Measurements from ENCODE around the gene EIF2AK3.

Gene EIF2AK3

DNA sequence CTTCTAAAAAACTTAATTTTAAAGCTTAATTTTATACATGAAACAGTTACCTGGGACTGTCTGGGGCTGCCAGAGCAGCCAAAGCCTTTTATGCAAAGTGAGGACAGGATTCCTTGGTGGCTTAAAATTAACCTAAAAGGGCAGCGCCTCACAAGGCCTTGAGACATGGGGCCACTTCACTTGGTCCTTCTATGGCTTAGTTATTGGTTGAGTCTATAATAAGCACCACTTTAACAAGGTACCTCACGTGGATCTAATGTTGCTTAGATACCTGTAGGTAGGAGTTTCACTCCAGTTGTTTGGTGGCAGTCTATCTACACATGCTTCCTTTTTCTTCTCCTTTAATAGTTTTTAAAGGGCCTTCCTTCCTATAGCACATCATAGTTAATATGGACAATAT lies 51.6 kb downstream of the EIF2AK3 start:
- TF ChIP-seq, protein P1, sequence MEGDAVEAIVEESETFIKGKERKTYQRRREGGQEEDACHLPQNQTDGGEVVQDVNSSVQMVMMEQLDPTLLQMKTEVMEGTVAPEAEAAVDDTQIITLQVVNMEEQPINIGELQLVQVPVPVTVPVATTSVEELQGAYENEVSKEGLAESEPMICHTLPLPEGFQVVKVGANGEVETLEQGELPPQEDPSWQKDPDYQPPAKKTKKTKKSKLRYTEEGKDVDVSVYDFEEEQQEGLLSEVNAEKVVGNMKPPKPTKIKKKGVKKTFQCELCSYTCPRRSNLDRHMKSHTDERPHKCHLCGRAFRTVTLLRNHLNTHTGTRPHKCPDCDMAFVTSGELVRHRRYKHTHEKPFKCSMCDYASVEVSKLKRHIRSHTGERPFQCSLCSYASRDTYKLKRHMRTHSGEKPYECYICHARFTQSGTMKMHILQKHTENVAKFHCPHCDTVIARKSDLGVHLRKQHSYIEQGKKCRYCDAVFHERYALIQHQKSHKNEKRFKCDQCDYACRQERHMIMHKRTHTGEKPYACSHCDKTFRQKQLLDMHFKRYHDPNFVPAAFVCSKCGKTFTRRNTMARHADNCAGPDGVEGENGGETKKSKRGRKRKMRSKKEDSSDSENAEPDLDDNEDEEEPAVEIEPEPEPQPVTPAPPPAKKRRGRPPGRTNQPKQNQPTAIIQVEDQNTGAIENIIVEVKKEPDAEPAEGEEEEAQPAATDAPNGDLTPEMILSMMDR (conservative IDR thresholded peaks at IDR 0.05): no peak
- no peak overlapping the region for H3K27ac ChIP-seq

DNA sequence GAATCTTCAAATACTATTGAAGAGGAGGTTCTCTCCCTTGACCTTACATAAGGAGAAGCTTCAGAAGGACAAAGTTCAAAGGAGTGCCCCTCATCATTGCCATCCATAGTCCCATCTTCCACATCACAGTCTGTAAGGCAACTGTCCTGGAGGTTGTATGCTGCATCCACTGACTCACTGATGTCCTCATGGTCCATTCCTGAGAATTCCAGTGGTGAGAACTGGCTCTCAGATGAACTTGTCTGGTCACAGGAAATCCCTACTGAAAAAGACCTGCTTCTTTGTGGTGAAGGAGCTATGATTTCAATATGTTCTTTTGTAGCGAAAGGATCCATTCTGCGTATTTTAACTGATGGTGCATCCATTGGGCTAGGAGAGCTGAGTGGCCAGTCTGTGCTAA lies 52.2 kb downstream of the EIF2AK3 start:
- H3K27ac ChIP-seq: no peak overlapping the region
- TF ChIP-seq, protein P1 (conservative IDR thresholded peaks at IDR 0.05): no peak

DNA sequence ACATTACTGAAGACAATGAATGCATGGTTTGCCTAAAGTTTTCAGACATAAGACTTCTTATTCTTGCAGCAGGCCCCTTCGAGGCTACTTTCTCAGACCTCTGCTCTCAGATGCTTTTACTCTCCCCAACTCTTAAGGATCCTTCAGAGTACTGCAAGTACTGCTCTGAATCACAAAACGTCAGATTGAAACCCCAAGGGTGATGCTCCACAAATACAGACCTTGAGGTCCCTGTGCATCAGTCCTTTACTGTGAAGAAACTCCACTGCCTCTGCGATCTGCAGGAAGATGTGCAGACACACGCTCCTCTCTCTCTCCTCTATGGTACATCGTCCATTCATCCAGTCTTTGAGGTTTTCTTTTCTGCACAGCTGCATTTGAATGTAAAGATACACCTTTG lies 52.8 kb downstream of the EIF2AK3 start:
- no peak overlapping the region for H3K27ac ChIP-seq
- TF ChIP-seq, protein P1 (conservative IDR thresholded peaks at IDR 0.05): no peak

DNA sequence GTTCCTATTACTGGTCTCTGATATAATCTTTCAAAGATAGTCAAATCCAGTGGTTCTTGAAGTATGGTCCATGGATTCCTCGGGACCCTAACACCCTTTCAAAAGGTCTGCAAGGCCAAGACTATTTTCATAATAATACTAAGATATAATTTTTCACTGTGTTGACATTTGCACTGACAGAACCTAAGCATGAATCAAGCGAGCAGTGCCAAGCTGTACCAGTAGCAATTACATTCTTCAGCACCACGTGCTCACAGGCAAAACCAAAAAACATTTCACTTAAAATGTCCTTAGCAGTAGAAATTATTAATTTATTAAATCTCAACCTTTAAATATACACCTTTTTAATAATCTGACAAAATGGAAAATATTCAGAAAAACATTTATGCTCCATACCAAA lies 59.1 kb downstream of the EIF2AK3 start:
- H3K27ac ChIP-seq: no peak overlapping the region
- TF ChIP-seq, protein P1 (conservative IDR thresholded peaks at IDR 0.05): no peak

DNA sequence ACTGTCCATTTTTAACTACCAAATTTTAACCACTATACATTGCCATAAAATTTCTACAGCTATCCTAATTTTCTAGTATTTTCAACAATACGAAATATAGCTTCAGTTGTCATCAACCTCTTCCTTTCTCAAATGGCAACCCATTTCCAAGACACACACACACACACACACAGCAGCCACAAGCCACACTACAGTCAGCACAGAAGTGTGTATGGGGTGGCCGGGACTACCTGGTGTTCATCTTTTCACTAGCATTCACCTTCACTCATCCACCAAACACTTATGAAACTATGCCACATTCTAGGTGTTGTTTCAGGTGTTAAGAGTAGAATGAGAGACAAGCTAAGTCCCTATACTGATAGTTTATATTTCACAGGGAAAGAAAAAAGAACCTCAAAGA lies 62.9 kb downstream of the EIF2AK3 start:
- TF ChIP-seq, protein P1 (conservative IDR thresholded peaks at IDR 0.05): no peak
- no peak overlapping the region for H3K27ac ChIP-seq

DNA sequence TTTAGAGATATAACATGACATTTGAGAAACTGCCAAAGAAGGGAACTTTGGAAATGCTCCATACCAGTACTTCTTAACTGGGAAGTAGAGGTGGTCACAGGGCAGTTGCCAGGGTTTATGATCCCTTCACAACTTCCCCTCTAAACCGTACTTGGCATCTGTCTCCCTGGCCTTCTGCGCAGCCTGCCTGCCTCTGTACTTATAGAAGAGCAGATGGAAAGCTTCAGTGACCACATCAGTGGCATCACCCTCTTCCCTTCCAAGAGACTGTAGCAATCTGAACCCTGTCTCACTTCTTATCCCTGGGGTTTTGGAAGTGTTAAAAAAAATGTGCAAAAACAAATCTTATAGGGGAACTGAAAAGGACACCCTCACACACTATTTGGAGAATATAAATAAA lies 64.1 kb downstream of the EIF2AK3 start:
- TF ChIP-seq, protein P1 (conservative IDR thresholded peaks at IDR 0.05): no peak
- H3K27ac ChIP-seq: no peak overlapping the region

DNA sequence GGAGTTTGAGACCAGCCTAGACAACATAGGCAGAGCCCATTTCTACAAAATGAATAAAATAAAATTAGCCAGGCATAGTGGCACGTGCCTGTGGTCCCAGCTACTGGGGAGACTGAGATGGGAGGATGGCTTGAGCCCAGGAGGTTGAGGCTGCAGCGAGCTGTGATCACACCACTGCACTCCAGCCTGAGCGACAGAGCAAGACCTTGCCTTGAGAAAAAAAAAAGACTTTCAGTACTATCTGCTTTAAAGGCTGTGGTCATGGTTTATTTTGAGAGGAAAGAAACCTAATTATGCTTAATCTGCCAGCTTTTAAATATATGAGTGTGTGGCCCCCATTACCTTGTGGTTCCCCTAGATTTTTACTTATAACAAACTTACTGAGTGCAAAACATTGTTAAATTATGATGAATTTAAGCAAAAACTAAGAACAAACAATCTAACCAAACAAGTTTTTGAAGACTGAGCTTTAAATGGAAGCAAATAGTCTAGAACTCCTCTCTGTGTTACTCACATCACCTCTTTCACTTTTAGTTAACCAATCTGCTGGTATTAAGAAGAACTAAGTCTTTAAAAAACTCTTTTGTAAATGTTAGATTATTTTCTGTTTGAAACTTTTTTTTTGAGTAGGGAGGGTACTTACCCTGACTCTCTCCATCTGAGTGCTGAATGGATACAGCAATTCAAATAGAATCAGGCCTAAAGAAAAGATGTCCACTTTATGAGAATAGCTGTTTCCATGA lies 65.4 kb downstream of the EIF2AK3 start:
- no peak overlapping the region for H3K27ac ChIP-seq
- TF ChIP-seq, protein P1 (conservative IDR thresholded peaks at IDR 0.05): no peak
